Endothelial cell of umbilical vein (primary cell): ENCODE data around the gene ABCA10. TPM values are rescaled to one million over a fixed set of nuclear protein-coding genes. Genes with fewer than 3 reads are reported as not detected.

Source experiments
- BruUV-seq: library from RNA; stranded (reverse); fragments of 400-500 nt; replicated peaks from 2 replicates; lab custom pipeline; 2021; lab: Mats Ljungman, UMichigan
- CTCF ChIA-PET: fragments of 300-600, 350-600 bp; sonication (Branson Sonifier 250); formaldehyde crosslinking; loops from one replicate; lab custom pipeline; 2021; ENCODE audit warnings: antibody characterized with exemption, inconsistent platforms; lab: Charles Lee
- POLR2A ChIA-PET: fragments of 300-600, 350-600 bp; sonication (Branson Sonifier 250); formaldehyde crosslinking; loops from one replicate; lab custom pipeline; 2021; ENCODE audit warnings: antibody characterized with exemption, inconsistent platforms; lab: Charles Lee
- DNase-seq: peaks from one replicate; pipeline ENCODE4 v3.0.0-alpha.2; 2011; ENCODE audit warnings: low read depth, low spot score
- FAIRE-seq: peaks from 2 replicates; lab custom pipeline; 2011; peaks lifted over from hg19 to GRCh38; lab: Jason Lieb, UNC
- H2AFZ ChIP-seq: 2 replicates; pipeline ENCODE4 v1.6.0; 2012; ENCODE audit warnings: low read depth, low read length, control low read depth, inconsistent platforms
- H3K27ac ChIP-seq: 2 replicates; pipeline ENCODE4 v1.5.1; 2011; ENCODE audit warnings: low read depth, mild to moderate bottlenecking, control low read depth, low read length, moderate library complexity; ENCODE audit not compliant: insufficient read depth
- H3K27me3 ChIP-seq, 2 experiments: 2 replicates each; pipeline versions ENCODE4 v1.6.0 to v1.6.1; 2011; ENCODE audit warnings: low read length in 2 of 2, mixed read lengths in 1 of 2; ENCODE audit not compliant: control insufficient read depth in 2 of 2, insufficient read depth in 2 of 2
- H3K36me3 ChIP-seq, 2 experiments: 2 replicates in 1 of 2; 3 replicates in 1 of 2; pipeline ENCODE4 v1.5.1; 2011; ENCODE audit warnings: low read length in 2 of 2, mild to moderate bottlenecking in 1 of 2, moderate library complexity in 1 of 2; ENCODE audit not compliant: control insufficient read depth in 2 of 2, insufficient read depth in 2 of 2; ENCODE audit errors: extremely low read depth in 1 of 2
- H3K4me1 ChIP-seq: 3 replicates; pipeline ENCODE4 v1.5.1; 2011; ENCODE audit warnings: mild to moderate bottlenecking, low read length; ENCODE audit not compliant: control insufficient read depth, insufficient read depth; ENCODE audit errors: extremely low read depth
- H3K4me2 ChIP-seq: 2 replicates; pipeline ENCODE4 v1.6.1; 2011; ENCODE audit warnings: low read length, control low read depth, mixed read lengths; ENCODE audit not compliant: insufficient read depth
- H3K4me3 ChIP-seq, 3 experiments: fragments of 200-600 bp in 1 of 3; sonication (generic), shearing (Covaris generic) in 1 of 3; replicated peaks in 1 of 3; 2 replicates each; pipeline ENCODE4 v1.5.1; 2011 to 2016; ENCODE audit warnings: control low read depth in 3 of 3, low read length in 3 of 3, mild to moderate bottlenecking in 2 of 3, inconsistent platforms in 1 of 3, low read depth in 1 of 3, moderate library complexity in 1 of 3; ENCODE audit not compliant: insufficient read depth in 1 of 3
- H3K79me2 ChIP-seq: 2 replicates; pipeline ENCODE4 v1.6.0; 2012; ENCODE audit warnings: low read length, inconsistent platforms; ENCODE audit not compliant: control insufficient read depth, insufficient read depth
- H3K9ac ChIP-seq: replicated peaks from 2 replicates; pipeline ENCODE3; 2011; ENCODE audit warnings: low read length, control low read depth; ENCODE audit not compliant: insufficient read depth; ENCODE audit errors: extremely low read depth
- H3K9me1 ChIP-seq: replicated peaks from 3 replicates; pipeline ENCODE4 v1.6.0; 2011; ENCODE audit warnings: mild to moderate bottlenecking, low read length; ENCODE audit not compliant: control insufficient read depth, insufficient read depth; ENCODE audit errors: extremely low read depth
- H3K9me3 ChIP-seq: replicated peaks from 2 replicates; pipeline ENCODE4 v1.5.1; 2012; ENCODE audit warnings: low read length, inconsistent platforms; ENCODE audit not compliant: control insufficient read depth, insufficient read depth
- H4K20me1 ChIP-seq: replicated peaks from 2 replicates; pipeline ENCODE3; 2011; ENCODE audit warnings: mild to moderate bottlenecking, low read length; ENCODE audit not compliant: control insufficient read depth, insufficient read depth; ENCODE audit errors: extremely low read depth
- EZH2 ChIP-seq: IDR thresholded peaks from 2 replicates; pipeline ENCODE4 v1.6.1; 2012; ENCODE audit warnings: borderline replicate concordance, low read depth, mild to moderate bottlenecking, moderate library complexity, low read length, inconsistent platforms; ENCODE audit not compliant: severe bottlenecking
- FOS ChIP-seq: IDR thresholded peaks from 2 replicates; pipeline ENCODE4 v1.6.1; 2011; ENCODE audit warnings: mild to moderate bottlenecking, low read length, moderate library complexity, borderline replicate concordance; ENCODE audit not compliant: insufficient read depth
- GATA2 ChIP-seq: IDR thresholded peaks from 2 replicates; pipeline ENCODE4 v1.7.0; 2011; ENCODE audit warnings: low read depth, mild to moderate bottlenecking, moderate library complexity, mixed read lengths, low read length; ENCODE audit not compliant: insufficient read length, insufficient read depth
- JUN ChIP-seq: IDR thresholded peaks from 2 replicates; pipeline ENCODE4 v1.6.1; 2011; ENCODE audit warnings: borderline replicate concordance, low read depth; ENCODE audit not compliant: insufficient read length, insufficient read depth
- MYC ChIP-seq: IDR thresholded peaks from one replicate; pipeline ENCODE4 v1.6.1; 2011; ENCODE audit warnings: mild to moderate bottlenecking, low read depth, low read length
- POLR2A ChIP-seq: IDR thresholded peaks from 2 replicates; pipeline ENCODE4 v1.6.1; 2012; ENCODE audit warnings: low read depth, mild to moderate bottlenecking, control low read depth, low read length
- POLR2AphosphoS5 ChIP-seq: IDR thresholded peaks from 2 replicates; pipeline ENCODE4 v1.6.1; 2012; ENCODE audit warnings: low read depth, mild to moderate bottlenecking, control low read depth, low read length, moderate library complexity; ENCODE audit not compliant: insufficient read depth
- dilution Hi-C: fragments of 300-500 bp; cut with MboI; formaldehyde crosslinking; loops from one replicate; pipeline ENCODE4 v1.15.0; 2019; ENCODE audit warnings: low sequenced_read_pairs; ENCODE audit not compliant: extremely low pct_ligation_motif_present
- intact Hi-C: fragments of 100-400 bp; cut with micrococcal nuclease; formaldehyde crosslinking; loops from one replicate; pipeline ENCODE4 v1.10.0; 2022
- polyA plus RNA-seq, 4 experiments: library from polyadenylated mRNA; depleted of rRNA in 3 of 4; stranded (reverse) in 3 of 4; unstranded in 1 of 4; fragments of >200 nt; gene quantifications; 2 replicates each; pipeline versions ENCODE4 v1.2.1 to v1.2.3, GENCODE V29; 2011 to 2012; ENCODE audit warnings: missing spikeins in 1 of 4
- total RNA-seq: library from RNA; stranded (reverse); gene quantifications from 2 replicates; pipeline ENCODE4 v1.2.3, GENCODE V29; 2021
- TF ChIP-seq, protein P1 (sequence below): IDR thresholded peaks from 2 replicates; pipeline ENCODE4 v1.6.1; 2011; ENCODE audit not compliant: insufficient read depth, insufficient read length
- TF ChIP-seq, protein P2 (sequence below), 2 donors: IDR thresholded peaks; 1 replicate in 1 of 2; 2 replicates in 1 of 2; pipeline ENCODE4 v1.5.1; 2011; ENCODE audit warnings: low read length in 2 of 2, mild to moderate bottlenecking in 2 of 2, moderate library complexity in 2 of 2, control low read depth in 1 of 2, inconsistent platforms in 1 of 2, low read depth in 1 of 2; ENCODE audit not compliant: insufficient read depth in 1 of 2; ENCODE audit errors: extremely low read depth in 1 of 2

The ABCA10 gene
- total and polyA plus RNA-seq, 2 donors (not counting 3 experiments of a cell fraction or from before 2014, with no cell fraction given), result 0.22 to 2.1 TPM

DNA sequence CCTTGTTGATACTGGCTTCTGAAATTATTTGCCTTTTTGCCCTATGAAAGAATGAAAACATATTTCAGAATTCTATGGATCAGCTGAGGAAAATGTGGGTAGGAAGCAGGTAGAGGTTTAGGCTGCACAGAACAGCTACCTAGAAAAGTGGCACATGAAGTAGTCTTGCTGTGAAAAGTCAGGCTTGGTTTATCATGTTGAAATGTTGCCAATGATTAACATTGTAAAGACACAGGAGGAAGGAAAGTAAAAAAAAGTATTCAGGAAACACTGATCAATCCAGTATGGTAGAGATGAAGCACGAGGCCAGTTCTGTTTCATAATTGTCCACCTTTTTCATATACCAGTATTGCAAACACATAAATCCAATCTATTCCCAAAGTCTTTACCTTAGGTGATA lies 116.8 kb downstream of the ABCA10 start:
- H3K9ac ChIP-seq, result no peak overlapping the region
- H3K79me2 ChIP-seq, result no peaks in the 10 kb centered on the region
- BruUV-seq, result no TSS peak
- no peak overlapping the region for H3K27ac ChIP-seq
- dilution Hi-C loops (no loop called here), intact Hi-C loops (no loop called here)
- TF ChIP-seq GATA2, result no peak
- no peak for TF ChIP-seq POLR2AphosphoS5
- TF ChIP-seq JUN, result no peak
- TF ChIP-seq FOS, result no peak
- TF ChIP-seq POLR2A, result no peak
- TF ChIP-seq EZH2, result no peak
- TF ChIP-seq MYC, result no peak
- TF ChIP-seq, protein P1, sequence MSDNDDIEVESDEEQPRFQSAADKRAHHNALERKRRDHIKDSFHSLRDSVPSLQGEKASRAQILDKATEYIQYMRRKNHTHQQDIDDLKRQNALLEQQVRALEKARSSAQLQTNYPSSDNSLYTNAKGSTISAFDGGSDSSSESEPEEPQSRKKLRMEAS, result no peak
- TF ChIP-seq, protein P2, sequence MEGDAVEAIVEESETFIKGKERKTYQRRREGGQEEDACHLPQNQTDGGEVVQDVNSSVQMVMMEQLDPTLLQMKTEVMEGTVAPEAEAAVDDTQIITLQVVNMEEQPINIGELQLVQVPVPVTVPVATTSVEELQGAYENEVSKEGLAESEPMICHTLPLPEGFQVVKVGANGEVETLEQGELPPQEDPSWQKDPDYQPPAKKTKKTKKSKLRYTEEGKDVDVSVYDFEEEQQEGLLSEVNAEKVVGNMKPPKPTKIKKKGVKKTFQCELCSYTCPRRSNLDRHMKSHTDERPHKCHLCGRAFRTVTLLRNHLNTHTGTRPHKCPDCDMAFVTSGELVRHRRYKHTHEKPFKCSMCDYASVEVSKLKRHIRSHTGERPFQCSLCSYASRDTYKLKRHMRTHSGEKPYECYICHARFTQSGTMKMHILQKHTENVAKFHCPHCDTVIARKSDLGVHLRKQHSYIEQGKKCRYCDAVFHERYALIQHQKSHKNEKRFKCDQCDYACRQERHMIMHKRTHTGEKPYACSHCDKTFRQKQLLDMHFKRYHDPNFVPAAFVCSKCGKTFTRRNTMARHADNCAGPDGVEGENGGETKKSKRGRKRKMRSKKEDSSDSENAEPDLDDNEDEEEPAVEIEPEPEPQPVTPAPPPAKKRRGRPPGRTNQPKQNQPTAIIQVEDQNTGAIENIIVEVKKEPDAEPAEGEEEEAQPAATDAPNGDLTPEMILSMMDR (IDR thresholded peaks at IDR 0.05; ENCODE audit: extremely low read depth in 1 of 2, insufficient read depth in 1 of 2, low read depth in 1 of 2, low read length in 2 of 2), result no peak
- no peak overlapping the region for H2AFZ ChIP-seq
- DNase-seq, result peak; percentile 35
- H3K4me2 ChIP-seq, result no peak overlapping the region
- H3K27me3 ChIP-seq, result no peaks in the 10 kb centered on the region
- CTCF ChIA-PET, result interaction anchor here (0.9 kb wide), 1 partner anchor 9 kb away, joined by 3 read pairs; no protein-coding TSS in a partner anchor
- POLR2A ChIA-PET, result no interaction called here
- H3K9me1 ChIP-seq, result no peaks in the 10 kb centered on the region
- H3K4me3 ChIP-seq, result no peak overlapping the region
- H3K36me3 ChIP-seq, result peaks cover 0 to 9% of the 10 kb centered on the region in 2 experiments
- no peaks in the 10 kb centered on the region for H4K20me1 ChIP-seq
- no peaks in the 10 kb centered on the region for H3K9me3 ChIP-seq
- no peak for FAIRE-seq
- H3K4me1 ChIP-seq, result no peaks in the 10 kb centered on the region
